ENCODE data around the gene CYB5RL.

DNA sequence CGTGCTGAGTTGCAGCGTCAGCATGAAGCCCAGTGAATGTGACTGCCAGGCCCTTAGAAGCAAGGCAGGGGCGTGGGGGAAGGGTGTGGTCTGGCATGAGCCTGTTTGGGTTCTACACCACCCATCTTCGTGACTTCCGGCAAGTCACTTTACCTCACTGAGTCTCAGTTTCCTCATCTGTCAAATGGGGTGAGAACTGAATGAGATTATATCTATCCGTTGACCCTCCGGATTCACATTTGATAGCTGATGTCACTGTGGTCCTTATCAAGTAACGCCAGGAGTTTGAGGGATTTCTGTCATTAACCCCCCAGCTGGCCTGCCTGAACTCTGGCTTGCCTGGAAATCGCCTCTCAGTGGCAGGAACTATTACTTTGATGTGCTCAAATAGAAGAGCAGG, 15.7 kb upstream of the CYB5RL start:
- no peak for TF ChIP-seq EZH2phosphoT487 (IDR thresholded peaks at IDR 0.05; ENCODE audit: low read depth)
- TF ChIP-seq, protein P1, sequence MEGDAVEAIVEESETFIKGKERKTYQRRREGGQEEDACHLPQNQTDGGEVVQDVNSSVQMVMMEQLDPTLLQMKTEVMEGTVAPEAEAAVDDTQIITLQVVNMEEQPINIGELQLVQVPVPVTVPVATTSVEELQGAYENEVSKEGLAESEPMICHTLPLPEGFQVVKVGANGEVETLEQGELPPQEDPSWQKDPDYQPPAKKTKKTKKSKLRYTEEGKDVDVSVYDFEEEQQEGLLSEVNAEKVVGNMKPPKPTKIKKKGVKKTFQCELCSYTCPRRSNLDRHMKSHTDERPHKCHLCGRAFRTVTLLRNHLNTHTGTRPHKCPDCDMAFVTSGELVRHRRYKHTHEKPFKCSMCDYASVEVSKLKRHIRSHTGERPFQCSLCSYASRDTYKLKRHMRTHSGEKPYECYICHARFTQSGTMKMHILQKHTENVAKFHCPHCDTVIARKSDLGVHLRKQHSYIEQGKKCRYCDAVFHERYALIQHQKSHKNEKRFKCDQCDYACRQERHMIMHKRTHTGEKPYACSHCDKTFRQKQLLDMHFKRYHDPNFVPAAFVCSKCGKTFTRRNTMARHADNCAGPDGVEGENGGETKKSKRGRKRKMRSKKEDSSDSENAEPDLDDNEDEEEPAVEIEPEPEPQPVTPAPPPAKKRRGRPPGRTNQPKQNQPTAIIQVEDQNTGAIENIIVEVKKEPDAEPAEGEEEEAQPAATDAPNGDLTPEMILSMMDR (IDR thresholded peaks at IDR 0.05; ENCODE audit: low read depth, low read length): no peak

Data from OCI-LY3 (cell line).